ENCODE results near the gene ATRAID.

The ATRAID gene

GRCh38 chr2:27185331-27186026, 26.4 kb upstream of the ATRAID start:
- H3K79me2 ChIP-seq (ENCODE audit: control insufficient read depth, low read length): no peaks in the 10 kb centered on the region
- no peaks in the 10 kb centered on the region for H3K9me2 ChIP-seq (replicated peaks; ENCODE audit: control insufficient read depth, low read length)
- H4K20me1 ChIP-seq (ENCODE audit: control insufficient read depth, insufficient read depth, low read depth, low read length): no peaks in the 10 kb centered on the region
- no peaks in the 10 kb centered on the region for H3K9me3 ChIP-seq (ENCODE audit: control insufficient read depth, insufficient read depth, low read length)
- no peak overlapping the region for H3K4me2 ChIP-seq (ENCODE audit: low read length)
- H3K4me3 ChIP-seq (ENCODE audit: low read length): no peak overlapping the region
- no peaks in the 10 kb centered on the region for H3K27me3 ChIP-seq (ENCODE audit: control insufficient read depth, low read length)
- no peak overlapping the region for H3K27ac ChIP-seq (ENCODE audit: low read depth, low read length)
- peaks cover 4% of the 10 kb centered on the region; the same call in 1 of the 2 replicates for H3K4me1 ChIP-seq (ENCODE audit: control insufficient read depth, low read length)
- no peaks in the 10 kb centered on the region for H3F3A ChIP-seq (ENCODE audit: control insufficient read depth, insufficient read depth)
- no peaks in the 10 kb centered on the region for H3K36me3 ChIP-seq (ENCODE audit: control insufficient read depth, low read length)
- TF ChIP-seq CTCF (IDR thresholded peaks at IDR 0.05; ENCODE audit: low read depth, low read length, poor library complexity, severe bottlenecking): no peak
- TF ChIP-seq EZH2phosphoT487 (IDR thresholded peaks at IDR 0.05; ENCODE audit: borderline replicate concordance, low read length): no peak

GRCh38 chr2:27186613-27187345, 25.1 kb upstream of the ATRAID start:
- Histone ChIP-seq H3K27me3 (ENCODE audit: control insufficient read depth, low read length) (no peaks in the 10 kb centered on the region), H3K79me2 (ENCODE audit: control insufficient read depth, low read length) (no peaks in the 10 kb centered on the region), H3F3A (ENCODE audit: control insufficient read depth, insufficient read depth) (no peaks in the 10 kb centered on the region), H3K4me2 (ENCODE audit: low read length) (no peak overlapping the region), H3K27ac (ENCODE audit: low read depth, low read length) (no peak overlapping the region), H3K36me3 (ENCODE audit: control insufficient read depth, low read length) (no peaks in the 10 kb centered on the region), H3K9me2 (replicated peaks; ENCODE audit: control insufficient read depth, low read length) (no peaks in the 10 kb centered on the region), H3K4me3 (ENCODE audit: low read length) (no peak overlapping the region), H3K9me3 (ENCODE audit: control insufficient read depth, insufficient read depth, low read length) (no peaks in the 10 kb centered on the region), H4K20me1 (ENCODE audit: control insufficient read depth, insufficient read depth, low read depth, low read length) (no peaks in the 10 kb centered on the region), H3K4me1 (ENCODE audit: control insufficient read depth, low read length) (peaks cover 12% of the 10 kb centered on the region)
- TF ChIP-seq CTCF (IDR thresholded peaks at IDR 0.05; ENCODE audit: low read depth, low read length, poor library complexity, severe bottlenecking) (no peak), EZH2phosphoT487 (IDR thresholded peaks at IDR 0.05; ENCODE audit: borderline replicate concordance, low read length) (no peak)

GRCh38 chr2:27189989-27190388, 21.9 kb upstream of the ATRAID start:
- H3K4me2 ChIP-seq (ENCODE audit: low read length): no peak overlapping the region
- H3K4me3 ChIP-seq (ENCODE audit: low read length): no peak overlapping the region
- no peaks in the 10 kb centered on the region for H4K20me1 ChIP-seq (ENCODE audit: control insufficient read depth, insufficient read depth, low read depth, low read length)
- no peaks in the 10 kb centered on the region for H3K9me2 ChIP-seq (replicated peaks; ENCODE audit: control insufficient read depth, low read length)
- H3K4me1 ChIP-seq (ENCODE audit: control insufficient read depth, low read length): peaks cover 40% of the 10 kb centered on the region
- H3F3A ChIP-seq (ENCODE audit: control insufficient read depth, insufficient read depth): peaks cover 15% of the 10 kb centered on the region
- no peaks in the 10 kb centered on the region for H3K36me3 ChIP-seq (ENCODE audit: control insufficient read depth, low read length)
- H3K9me3 ChIP-seq (ENCODE audit: control insufficient read depth, insufficient read depth, low read length): no peaks in the 10 kb centered on the region
- TF ChIP-seq CTCF (IDR thresholded peaks at IDR 0.05; ENCODE audit: low read depth, low read length, poor library complexity, severe bottlenecking) (no peak), EZH2phosphoT487 (IDR thresholded peaks at IDR 0.05; ENCODE audit: borderline replicate concordance, low read length) (no peak)
- H3K27me3 ChIP-seq (ENCODE audit: control insufficient read depth, low read length): no peaks in the 10 kb centered on the region
- H3K27ac ChIP-seq (ENCODE audit: low read depth, low read length): no peak overlapping the region
- no peaks in the 10 kb centered on the region for H3K79me2 ChIP-seq (ENCODE audit: control insufficient read depth, low read length)

Measured in DOHH2 (cell line).